Esophagus muscularis mucosa (tissue), 4 donors: ENCODE measurements around the gene TRAPPC2L.

Experiments
- CTCF ChIP-seq, 3 experiments: fragments of 200-600 bp in 2 of 3; fragments of 450-650 bp in 1 of 3; sonication (generic) in 2 of 3; IDR thresholded peaks; one replicate each; pipeline ENCODE4 v1.5.1; 2017 to 2019; ENCODE audit warnings: antibody characterized with exemption in 3 of 3, mild to moderate bottlenecking in 2 of 3, moderate library complexity in 1 of 3
- EP300 ChIP-seq: sonication (generic); formaldehyde crosslinking; IDR thresholded peaks from one replicate; pipeline ENCODE4 v1.6.1; 2017; ENCODE audit warnings: antibody characterized with exemption
- POLR2A ChIP-seq: fragments of 450-650 bp; IDR thresholded peaks from one replicate; pipeline ENCODE4 v1.6.1; 2017; ENCODE audit warnings: antibody characterized with exemption, moderate library complexity, mild to moderate bottlenecking, low read depth
- POLR2AphosphoS5 ChIP-seq, 2 donors: sonication (generic); formaldehyde crosslinking; IDR thresholded peaks; one replicate each; pipeline ENCODE4 v1.6.1; 2017; ENCODE audit warnings: antibody characterized with exemption in 2 of 2

DNA sequence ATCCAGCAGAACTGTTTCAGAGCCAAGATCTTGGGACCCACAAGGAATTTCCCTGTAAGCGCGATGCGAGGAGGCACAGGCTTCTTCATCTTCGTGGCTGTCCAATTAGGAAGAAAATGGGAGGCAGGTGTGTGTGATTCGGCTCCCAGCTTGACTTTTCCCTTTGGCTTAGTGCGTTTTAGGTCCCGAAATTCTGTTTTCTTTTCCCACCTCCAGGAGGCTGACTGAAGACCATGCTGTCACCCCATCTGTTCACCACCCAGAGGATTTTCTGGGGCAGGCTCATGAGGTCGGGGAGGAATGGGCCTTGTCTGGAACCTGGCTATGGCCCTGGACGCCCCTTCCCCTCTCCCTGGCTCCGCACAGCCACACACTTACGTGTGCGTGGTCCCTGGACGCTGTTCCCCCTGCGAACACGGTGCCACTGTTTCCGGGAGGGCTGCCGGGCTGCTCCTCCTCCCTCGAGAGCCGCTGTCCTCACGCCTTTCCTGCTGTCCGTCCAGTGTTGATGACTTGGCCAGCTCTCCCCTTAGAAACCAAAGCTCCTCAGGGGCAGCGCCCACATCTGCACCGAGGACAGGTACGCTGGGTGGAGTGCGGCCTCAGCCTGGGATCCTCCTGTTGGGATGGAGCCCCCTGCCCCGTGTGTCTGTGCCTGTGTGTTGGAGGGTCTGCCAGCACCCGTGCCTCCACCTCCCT, 12.2 kb downstream of the TRAPPC2L start:
- TF ChIP-seq CTCF (IDR thresholded peaks at IDR 0.05) (no peak), EP300 (no peak), POLR2AphosphoS5 (IDR thresholded peaks at IDR 0.05) (no peak), POLR2A (no peak)
